ENCODE measurements around the gene MSANTD7.
"Not testable (repeated sequence)": the region's sequence is repeated elsewhere in the genome, so short reads cannot be mapped to it uniquely, and the experiment has no call there.

Gene MSANTD7

GRCh38 chr10:14837757-14838581, at the start of gene MSANTD7, which contains the start of the genes CDNF and HSPA14:
TSS of gene MSANTD7 (plus strand) at chr10:14838306. CDS start at chr10:14842285, 3,979 bp downstream.
TSS of gene CDNF (minus strand) at chr10:14838037. CDS start at chr10:14837946, 91 bp downstream.
TSS of gene HSPA14 (plus strand) at chr10:14838306. CDS start at chr10:14838403, 97 bp downstream.
- peak; percentile 100 for DNase-seq

GRCh38 chr10:14798636-14799035, 39.5 kb upstream of the MSANTD7 start:
- no peak for DNase-seq

GRCh38 chr10:14800397-14800796, 37.7 kb upstream of the MSANTD7 start:
- no peak for DNase-seq

- DNase-seq: no peak
These were observed 36.4 kb upstream of the MSANTD7 start for GRCh38 chr10:14801723-14802122.

GRCh38 chr10:14803827-14804226, 34.3 kb upstream of the MSANTD7 start:
- no peak for DNase-seq

- no peak for DNase-seq
These were observed 31.8 kb upstream of the MSANTD7 start for GRCh38 chr10:14806318-14806717.

GRCh38 chr10:14810969-14811953, 26.8 kb upstream of the MSANTD7 start:
- DNase-seq: no peak

GRCh38 chr10:14812271-14812670, 25.8 kb upstream of the MSANTD7 start:
- no peak for DNase-seq

- DNase-seq: no peak
These were observed 22.4 kb upstream of the MSANTD7 start for GRCh38 chr10:14815681-14816080.

- DNase-seq: not testable (repeated sequence)
These were observed 21.4 kb upstream of the MSANTD7 start for GRCh38 chr10:14816717-14817116.

- DNase-seq: no peak
These were observed 17.9 kb upstream of the MSANTD7 start for GRCh38 chr10:14820010-14820774.

- no peak for DNase-seq
These were observed 17.3 kb upstream of the MSANTD7 start for GRCh38 chr10:14820775-14821154.

GRCh38 chr10:14821635-14822375, 16.3 kb upstream of the MSANTD7 start:
- DNase-seq: no peak

- DNase-seq: no peak
These were observed 15.0 kb upstream of the MSANTD7 start for GRCh38 chr10:14822879-14823755.

- no peak for DNase-seq
These were observed 14.1 kb upstream of the MSANTD7 start for GRCh38 chr10:14823966-14824365.

GRCh38 chr10:14826076-14826829, 11.9 kb upstream of the MSANTD7 start:
- DNase-seq: no peak

- DNase-seq: no peak
These were observed 5.0 kb upstream of the MSANTD7 start for GRCh38 chr10:14833106-14833505.

GRCh38 chr10:14836208-14836607, 1.9 kb upstream of the MSANTD7 start:
- no peak for DNase-seq

- no peak for DNase-seq
These were observed 926 bp upstream of the MSANTD7 start for GRCh38 chr10:14837003-14837756.

All from activated CD8-positive, alpha-beta memory T cell treated with anti-CD3 and anti-CD28 coated beads, Interleukin-2, amount 50 U/mL, for 48 hours (primary cell).